Cerebellar nuclear complex (tissue), 1 donor: ENCODE data around the gene TET2.

Experiments used
- DNase-seq, 2 experiments: peaks; one replicate each; lab custom pipeline; 2025; lab: John Stamatoyannopoulos, UW

Gene TET2

GRCh38 chr4:105140684-105141490 is 5.8 kb upstream of the TET2 start:
- no peak for DNase-seq

- no peak for DNase-seq
Measured at GRCh38 chr4:105145156-105145902, 1.3 kb upstream of the TET2 start.

- no peak for DNase-seq
Measured at GRCh38 chr4:105145903-105146275, 787 bp upstream of the TET2 start.

- DNase-seq = no peak
Measured at GRCh38 chr4:105147016-105147552, 408 bp downstream of the TET2 start.

- peak in 1 of 2 experiments; percentile 1 for DNase-seq
Measured at GRCh38 chr4:105147553-105148161, 981 bp downstream of the TET2 start.

- no peak for DNase-seq
Measured at GRCh38 chr4:105148356-105148755, 1.7 kb downstream of the TET2 start.

- DNase-seq = no peak
Measured at GRCh38 chr4:105148776-105149175, 2.1 kb downstream of the TET2 start.

- no peak for DNase-seq
Measured at GRCh38 chr4:105149771-105150170, 3.1 kb downstream of the TET2 start.

- DNase-seq = no peak
Measured at GRCh38 chr4:105150503-105150902, 3.8 kb downstream of the TET2 start.

GRCh38 chr4:105153749-105154148 is 7.1 kb downstream of the TET2 start:
- no peak for DNase-seq

GRCh38 chr4:105154576-105154975 is 7.9 kb downstream of the TET2 start:
- DNase-seq = no peak

- DNase-seq = no peak
Measured at GRCh38 chr4:105155426-105155825, 8.8 kb downstream of the TET2 start.

- DNase-seq = no peak
Measured at GRCh38 chr4:105158837-105159236, 12.2 kb downstream of the TET2 start.

- DNase-seq = no peak
Measured at GRCh38 chr4:105162123-105162796, 15.6 kb downstream of the TET2 start.

GRCh38 chr4:105164548-105164947 is 17.9 kb downstream of the TET2 start:
- DNase-seq = no peak

- DNase-seq = no peak
Measured at GRCh38 chr4:105166066-105166465, 19.4 kb downstream of the TET2 start.

GRCh38 chr4:105170711-105171110 is 24.0 kb downstream of the TET2 start:
- DNase-seq = no peak

GRCh38 chr4:105171912-105172311 is 25.2 kb downstream of the TET2 start:
- no peak for DNase-seq

GRCh38 chr4:105174098-105174497 is 27.4 kb downstream of the TET2 start:
- DNase-seq = no peak

- DNase-seq = no peak
Measured at GRCh38 chr4:105179539-105180401, 33.1 kb downstream of the TET2 start.

- DNase-seq = no peak
Measured at GRCh38 chr4:105181259-105181658, 34.6 kb downstream of the TET2 start.
